ENCODE results near the gene MCU. TPM values are rescaled to one million over a fixed set of nuclear protein-coding genes. Genes with fewer than 3 reads are reported as not detected.
"Not testable (repeated sequence)": the region's sequence is repeated elsewhere in the genome, so short reads cannot be mapped to it uniquely, and the experiment has no call there.

MCU gene
- total RNA-seq, 1 donor from 2014 or later = 63.8 TPM

DNA sequence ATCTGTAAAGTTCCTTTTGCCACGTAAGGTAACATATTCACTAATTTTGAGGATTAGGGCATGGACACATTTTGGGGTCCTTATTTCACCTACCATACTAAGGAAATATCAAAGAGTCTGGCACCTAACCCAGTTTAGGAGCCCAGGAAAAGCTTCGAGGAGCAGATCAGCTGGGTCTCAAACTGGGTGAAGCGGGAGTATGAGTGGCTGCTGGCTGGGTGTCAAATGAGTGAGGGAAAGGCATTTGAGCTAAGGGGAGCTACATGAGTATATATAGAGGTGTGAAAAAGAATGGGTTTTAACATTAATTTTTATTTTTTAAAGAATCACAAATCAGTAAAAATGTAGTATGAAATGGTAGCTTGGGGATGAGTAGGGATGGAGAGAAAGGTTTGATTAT, 71.3 kb downstream of the MCU start:
- no peak overlapping the region for H3K4me3 Mint-ChIP-seq (ENCODE audit: low read depth)
- peak overlapping the region; percentile 87 for H3K27ac Mint-ChIP-seq
- no peak for DNase-seq (ENCODE audit: low spot score, unreplicated experiment)
- peaks cover 4% of the 10 kb centered on the region for H3K9me3 Mint-ChIP-seq (ENCODE audit: low read depth)
- peaks cover 8% of the 10 kb centered on the region for H3K36me3 Mint-ChIP-seq (ENCODE audit: insufficient read depth)
- peaks cover 47% of the 10 kb centered on the region for H3K4me1 Mint-ChIP-seq (ENCODE audit: low read depth)
- H3K27me3 Mint-ChIP-seq = no peaks in the 10 kb centered on the region
- TF ChIP-seq, protein P1, sequence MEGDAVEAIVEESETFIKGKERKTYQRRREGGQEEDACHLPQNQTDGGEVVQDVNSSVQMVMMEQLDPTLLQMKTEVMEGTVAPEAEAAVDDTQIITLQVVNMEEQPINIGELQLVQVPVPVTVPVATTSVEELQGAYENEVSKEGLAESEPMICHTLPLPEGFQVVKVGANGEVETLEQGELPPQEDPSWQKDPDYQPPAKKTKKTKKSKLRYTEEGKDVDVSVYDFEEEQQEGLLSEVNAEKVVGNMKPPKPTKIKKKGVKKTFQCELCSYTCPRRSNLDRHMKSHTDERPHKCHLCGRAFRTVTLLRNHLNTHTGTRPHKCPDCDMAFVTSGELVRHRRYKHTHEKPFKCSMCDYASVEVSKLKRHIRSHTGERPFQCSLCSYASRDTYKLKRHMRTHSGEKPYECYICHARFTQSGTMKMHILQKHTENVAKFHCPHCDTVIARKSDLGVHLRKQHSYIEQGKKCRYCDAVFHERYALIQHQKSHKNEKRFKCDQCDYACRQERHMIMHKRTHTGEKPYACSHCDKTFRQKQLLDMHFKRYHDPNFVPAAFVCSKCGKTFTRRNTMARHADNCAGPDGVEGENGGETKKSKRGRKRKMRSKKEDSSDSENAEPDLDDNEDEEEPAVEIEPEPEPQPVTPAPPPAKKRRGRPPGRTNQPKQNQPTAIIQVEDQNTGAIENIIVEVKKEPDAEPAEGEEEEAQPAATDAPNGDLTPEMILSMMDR (IDR thresholded peaks at IDR 0.05; ENCODE audit: unreplicated experiment) = no peak

DNA sequence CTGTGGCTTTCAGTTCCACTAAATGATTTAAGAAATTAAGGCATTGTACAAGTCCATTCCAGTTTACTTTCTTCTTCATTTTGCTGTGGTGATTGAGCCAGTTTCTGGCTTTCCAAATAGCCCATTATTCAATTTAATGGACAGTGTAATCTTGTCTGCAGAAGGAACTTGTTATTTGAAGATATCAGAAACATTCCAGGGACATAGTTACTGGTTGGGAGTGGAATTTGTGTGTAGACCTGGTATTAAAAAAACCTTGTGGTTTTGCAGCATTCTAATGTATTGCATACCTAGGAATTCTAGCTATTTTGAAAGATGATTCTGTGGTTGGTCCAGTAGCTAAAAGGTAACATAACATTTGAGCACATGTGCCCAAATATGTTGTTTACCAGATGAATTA, 72.2 kb downstream of the MCU start:
- TF ChIP-seq, protein P1 (IDR thresholded peaks at IDR 0.05; ENCODE audit: unreplicated experiment) = no peak
- peak overlapping the region; percentile 87 for H3K27ac Mint-ChIP-seq
- no peak overlapping the region for H3K4me3 Mint-ChIP-seq (ENCODE audit: low read depth)

DNA sequence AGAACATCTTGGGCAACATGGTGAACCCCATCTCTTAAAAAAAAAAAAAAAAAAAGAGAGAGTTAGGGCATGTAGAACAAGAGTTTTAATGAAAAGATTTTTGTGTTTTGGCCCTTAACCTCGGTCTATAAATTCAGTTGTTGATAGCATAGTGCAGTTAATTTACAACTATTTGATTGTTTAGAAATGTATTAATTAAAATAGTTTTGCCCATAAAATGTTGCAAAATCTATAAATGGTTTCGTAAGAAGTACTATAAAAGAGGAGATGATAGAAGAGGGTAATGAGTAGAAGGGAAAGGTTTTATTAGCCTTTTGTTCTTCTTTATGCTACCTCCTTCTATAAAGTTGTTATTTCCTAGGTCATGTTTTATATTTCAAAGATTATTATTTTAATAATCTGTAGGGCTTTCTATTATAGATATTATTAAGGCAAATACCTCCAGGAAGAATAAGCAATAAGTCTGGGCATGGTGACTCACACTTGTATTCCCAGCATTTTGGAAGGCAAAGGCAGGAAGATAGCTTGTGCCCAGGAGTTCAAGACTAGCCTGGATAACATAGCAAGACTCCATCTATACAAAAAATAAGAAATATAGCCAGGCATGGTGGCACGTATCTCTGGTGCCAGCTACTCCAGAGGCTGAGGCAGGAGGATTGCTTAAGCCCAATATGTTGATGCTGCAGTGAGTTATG, 73.3 kb downstream of the MCU start:
- no peak overlapping the region for H3K27ac Mint-ChIP-seq
- peaks cover 15% of the 10 kb centered on the region for H3K36me3 Mint-ChIP-seq (ENCODE audit: insufficient read depth)
- no peak overlapping the region for H3K4me3 Mint-ChIP-seq (ENCODE audit: low read depth)
- no peaks in the 10 kb centered on the region for H3K27me3 Mint-ChIP-seq
- TF ChIP-seq, protein P1 (IDR thresholded peaks at IDR 0.05; ENCODE audit: unreplicated experiment) = no peak
- peaks cover 34% of the 10 kb centered on the region for H3K4me1 Mint-ChIP-seq (ENCODE audit: low read depth)
- no peak for DNase-seq (ENCODE audit: low spot score, unreplicated experiment)
- peaks cover 7% of the 10 kb centered on the region for H3K9me3 Mint-ChIP-seq (ENCODE audit: low read depth)

More for the DNA sequence above, 72.2 kb downstream of the MCU start:
- Mint-ChIP-seq H3K4me1 (ENCODE audit: low read depth) (peaks cover 39% of the 10 kb centered on the region), H3K9me3 (ENCODE audit: low read depth) (peaks cover 4% of the 10 kb centered on the region), H3K27me3 (no peaks in the 10 kb centered on the region), H3K36me3 (ENCODE audit: insufficient read depth) (peaks cover 10% of the 10 kb centered on the region)
- DNase-seq (ENCODE audit: low spot score, unreplicated experiment) = no peak

DNA sequence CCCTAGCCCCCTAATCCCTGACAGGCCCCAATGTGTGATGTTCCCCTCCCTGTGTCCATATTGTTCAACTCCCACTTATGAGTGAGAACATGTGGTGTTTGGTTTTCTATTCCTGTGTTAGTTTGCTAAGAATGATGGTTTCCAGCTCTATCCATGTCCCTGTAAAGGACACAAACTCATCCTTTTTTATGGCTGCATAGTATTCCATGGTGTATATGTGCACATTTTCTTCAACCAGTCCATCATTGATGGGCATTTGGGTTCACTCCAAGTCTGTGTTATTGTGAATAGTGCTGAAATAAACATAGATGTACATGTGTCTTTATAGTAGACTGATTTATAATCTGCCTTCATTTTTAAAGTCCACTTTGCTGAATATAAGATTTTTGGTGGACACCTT, 79.3 kb downstream of the MCU start:
- peaks cover 35% of the 10 kb centered on the region for H3K9me3 Mint-ChIP-seq (ENCODE audit: low read depth)
- peaks cover 49% of the 10 kb centered on the region for H3K36me3 Mint-ChIP-seq (ENCODE audit: insufficient read depth)
- H3K27me3 Mint-ChIP-seq; H3K4me1 Mint-ChIP-seq (ENCODE audit: low read depth); DNase-seq (ENCODE audit: low spot score, unreplicated experiment); H3K4me3 Mint-ChIP-seq (ENCODE audit: low read depth); H3K27ac Mint-ChIP-seq: not testable (repeated sequence)

DNA sequence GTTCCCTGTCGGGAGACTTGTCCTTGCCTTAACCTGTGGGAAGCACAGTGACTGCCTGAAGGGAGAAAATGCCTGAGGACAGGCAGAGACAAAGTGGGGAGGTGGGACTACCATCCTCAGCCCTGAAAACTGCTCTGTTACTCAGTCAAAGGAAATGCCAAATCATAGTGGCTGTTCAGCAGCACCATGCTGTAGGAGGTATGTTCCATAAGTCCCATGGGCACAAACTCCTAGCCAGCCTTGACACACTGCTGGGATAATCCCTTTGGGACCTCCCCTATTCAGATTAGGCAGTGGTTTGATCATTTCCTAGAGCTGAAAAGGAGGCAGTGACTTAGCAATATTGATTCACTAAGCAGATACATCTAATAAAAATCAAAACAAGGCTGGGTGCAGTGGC, 80.1 kb downstream of the MCU start:
- Mint-ChIP-seq H3K4me3 (ENCODE audit: low read depth) (no peak overlapping the region), H3K27ac (no peak overlapping the region)

More for the DNA sequence above, 80.1 kb downstream of the MCU start:
- H3K27me3 Mint-ChIP-seq = no peaks in the 10 kb centered on the region
- H3K9me3 Mint-ChIP-seq (ENCODE audit: low read depth) = peaks cover 42% of the 10 kb centered on the region
- TF ChIP-seq, protein P1 (IDR thresholded peaks at IDR 0.05; ENCODE audit: unreplicated experiment) = no peak
- no peak for DNase-seq (ENCODE audit: low spot score, unreplicated experiment)
- H3K36me3 Mint-ChIP-seq (ENCODE audit: insufficient read depth) = peaks cover 54% of the 10 kb centered on the region
- H3K4me1 Mint-ChIP-seq (ENCODE audit: low read depth) = no peaks in the 10 kb centered on the region
